Measurements from ENCODE around the gene TAF7.

DNA sequence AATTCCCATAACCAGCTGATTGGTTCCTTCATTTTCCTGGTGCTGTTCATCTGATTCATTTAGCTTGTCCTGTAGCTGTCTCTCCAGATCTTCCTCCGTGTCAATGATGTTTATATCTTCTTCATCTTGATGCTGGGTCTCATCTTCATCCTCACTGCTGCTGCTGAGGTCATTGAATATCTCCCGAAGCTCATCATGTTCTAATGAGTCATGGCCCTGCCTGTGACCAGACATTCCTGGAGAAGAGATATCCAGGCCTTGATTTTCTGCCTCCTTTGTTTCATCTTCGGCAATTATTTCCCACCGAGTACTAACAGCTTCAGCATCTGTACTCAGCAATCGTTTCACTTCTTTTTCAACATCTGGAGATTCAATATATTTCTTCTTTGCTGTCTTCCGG lies 1.4 kb downstream of the TAF7 start:
- TF ChIP-seq, protein P1, sequence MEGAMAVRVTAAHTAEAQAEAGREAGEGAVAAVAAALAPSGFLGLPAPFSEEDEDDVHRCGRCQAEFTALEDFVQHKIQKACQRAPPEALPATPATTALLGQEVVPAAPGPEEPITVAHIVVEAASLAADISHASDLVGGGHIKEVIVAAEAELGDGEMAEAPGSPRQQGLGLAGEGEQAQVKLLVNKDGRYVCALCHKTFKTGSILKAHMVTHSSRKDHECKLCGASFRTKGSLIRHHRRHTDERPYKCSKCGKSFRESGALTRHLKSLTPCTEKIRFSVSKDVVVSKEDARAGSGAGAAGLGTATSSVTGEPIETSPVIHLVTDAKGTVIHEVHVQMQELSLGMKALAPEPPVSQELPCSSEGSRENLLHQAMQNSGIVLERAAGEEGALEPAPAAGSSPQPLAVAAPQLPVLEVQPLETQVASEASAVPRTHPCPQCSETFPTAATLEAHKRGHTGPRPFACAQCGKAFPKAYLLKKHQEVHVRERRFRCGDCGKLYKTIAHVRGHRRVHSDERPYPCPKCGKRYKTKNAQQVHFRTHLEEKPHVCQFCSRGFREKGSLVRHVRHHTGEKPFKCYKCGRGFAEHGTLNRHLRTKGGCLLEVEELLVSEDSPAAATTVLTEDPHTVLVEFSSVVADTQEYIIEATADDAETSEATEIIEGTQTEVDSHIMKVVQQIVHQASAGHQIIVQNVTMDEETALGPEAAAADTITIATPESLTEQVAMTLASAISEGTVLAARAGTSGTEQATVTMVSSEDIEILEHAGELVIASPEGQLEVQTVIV (CRISPR knock-in tag; IDR thresholded peaks at IDR 0.05; ENCODE audit: borderline replicate concordance): no peak
- TF ChIP-seq FIP1L1 (IDR thresholded peaks at IDR 0.05; ENCODE audit: low read depth, low read length, poor library complexity, severe bottlenecking) (no peak), RNF2 (IDR thresholded peaks at IDR 0.05) (no peak), ZNF263 (CRISPR knock-in tag; IDR thresholded peaks at IDR 0.05; ENCODE audit: borderline replicate concordance) (no peak)
- TF ChIP-seq, protein P2, sequence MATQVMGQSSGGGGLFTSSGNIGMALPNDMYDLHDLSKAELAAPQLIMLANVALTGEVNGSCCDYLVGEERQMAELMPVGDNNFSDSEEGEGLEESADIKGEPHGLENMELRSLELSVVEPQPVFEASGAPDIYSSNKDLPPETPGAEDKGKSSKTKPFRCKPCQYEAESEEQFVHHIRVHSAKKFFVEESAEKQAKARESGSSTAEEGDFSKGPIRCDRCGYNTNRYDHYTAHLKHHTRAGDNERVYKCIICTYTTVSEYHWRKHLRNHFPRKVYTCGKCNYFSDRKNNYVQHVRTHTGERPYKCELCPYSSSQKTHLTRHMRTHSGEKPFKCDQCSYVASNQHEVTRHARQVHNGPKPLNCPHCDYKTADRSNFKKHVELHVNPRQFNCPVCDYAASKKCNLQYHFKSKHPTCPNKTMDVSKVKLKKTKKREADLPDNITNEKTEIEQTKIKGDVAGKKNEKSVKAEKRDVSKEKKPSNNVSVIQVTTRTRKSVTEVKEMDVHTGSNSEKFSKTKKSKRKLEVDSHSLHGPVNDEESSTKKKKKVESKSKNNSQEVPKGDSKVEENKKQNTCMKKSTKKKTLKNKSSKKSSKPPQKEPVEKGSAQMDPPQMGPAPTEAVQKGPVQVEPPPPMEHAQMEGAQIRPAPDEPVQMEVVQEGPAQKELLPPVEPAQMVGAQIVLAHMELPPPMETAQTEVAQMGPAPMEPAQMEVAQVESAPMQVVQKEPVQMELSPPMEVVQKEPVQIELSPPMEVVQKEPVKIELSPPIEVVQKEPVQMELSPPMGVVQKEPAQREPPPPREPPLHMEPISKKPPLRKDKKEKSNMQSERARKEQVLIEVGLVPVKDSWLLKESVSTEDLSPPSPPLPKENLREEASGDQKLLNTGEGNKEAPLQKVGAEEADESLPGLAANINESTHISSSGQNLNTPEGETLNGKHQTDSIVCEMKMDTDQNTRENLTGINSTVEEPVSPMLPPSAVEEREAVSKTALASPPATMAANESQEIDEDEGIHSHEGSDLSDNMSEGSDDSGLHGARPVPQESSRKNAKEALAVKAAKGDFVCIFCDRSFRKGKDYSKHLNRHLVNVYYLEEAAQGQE (IDR thresholded peaks at IDR 0.05; ENCODE audit: borderline replicate concordance): no peak
- TF ChIP-seq, protein P2 (CRISPR knock-in tag; IDR thresholded peaks at IDR 0.05; ENCODE audit: low read depth): no peak
- TF ChIP-seq, protein P3, sequence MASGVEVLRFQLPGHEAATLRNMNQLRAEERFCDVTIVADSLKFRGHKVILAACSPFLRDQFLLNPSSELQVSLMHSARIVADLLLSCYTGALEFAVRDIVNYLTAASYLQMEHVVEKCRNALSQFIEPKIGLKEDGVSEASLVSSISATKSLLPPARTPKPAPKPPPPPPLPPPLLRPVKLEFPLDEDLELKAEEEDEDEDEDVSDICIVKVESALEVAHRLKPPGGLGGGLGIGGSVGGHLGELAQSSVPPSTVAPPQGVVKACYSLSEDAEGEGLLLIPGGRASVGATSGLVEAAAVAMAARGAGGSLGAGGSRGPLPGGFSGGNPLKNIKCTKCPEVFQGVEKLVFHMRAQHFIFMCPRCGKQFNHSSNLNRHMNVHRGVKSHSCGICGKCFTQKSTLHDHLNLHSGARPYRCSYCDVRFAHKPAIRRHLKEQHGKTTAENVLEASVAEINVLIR (CRISPR knock-in tag; IDR thresholded peaks at IDR 0.05): no peak
- TF ChIP-seq, protein P4, sequence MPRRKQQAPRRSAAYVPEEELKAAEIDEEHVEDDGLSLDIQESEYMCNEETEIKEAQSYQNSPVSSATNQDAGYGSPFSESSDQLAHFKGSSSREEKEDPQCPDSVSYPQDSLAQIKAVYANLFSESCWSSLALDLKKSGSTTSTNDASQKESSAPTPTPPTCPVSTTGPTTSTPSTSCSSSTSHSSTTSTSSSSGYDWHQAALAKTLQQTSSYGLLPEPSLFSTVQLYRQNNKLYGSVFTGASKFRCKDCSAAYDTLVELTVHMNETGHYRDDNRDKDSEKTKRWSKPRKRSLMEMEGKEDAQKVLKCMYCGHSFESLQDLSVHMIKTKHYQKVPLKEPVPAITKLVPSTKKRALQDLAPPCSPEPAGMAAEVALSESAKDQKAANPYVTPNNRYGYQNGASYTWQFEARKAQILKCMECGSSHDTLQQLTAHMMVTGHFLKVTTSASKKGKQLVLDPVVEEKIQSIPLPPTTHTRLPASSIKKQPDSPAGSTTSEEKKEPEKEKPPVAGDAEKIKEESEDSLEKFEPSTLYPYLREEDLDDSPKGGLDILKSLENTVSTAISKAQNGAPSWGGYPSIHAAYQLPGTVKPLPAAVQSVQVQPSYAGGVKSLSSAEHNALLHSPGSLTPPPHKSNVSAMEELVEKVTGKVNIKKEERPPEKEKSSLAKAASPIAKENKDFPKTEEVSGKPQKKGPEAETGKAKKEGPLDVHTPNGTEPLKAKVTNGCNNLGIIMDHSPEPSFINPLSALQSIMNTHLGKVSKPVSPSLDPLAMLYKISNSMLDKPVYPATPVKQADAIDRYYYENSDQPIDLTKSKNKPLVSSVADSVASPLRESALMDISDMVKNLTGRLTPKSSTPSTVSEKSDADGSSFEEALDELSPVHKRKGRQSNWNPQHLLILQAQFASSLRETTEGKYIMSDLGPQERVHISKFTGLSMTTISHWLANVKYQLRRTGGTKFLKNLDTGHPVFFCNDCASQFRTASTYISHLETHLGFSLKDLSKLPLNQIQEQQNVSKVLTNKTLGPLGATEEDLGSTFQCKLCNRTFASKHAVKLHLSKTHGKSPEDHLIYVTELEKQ (CRISPR knock-in tag; IDR thresholded peaks at IDR 0.05): no peak
